A549 (cell line): ENCODE data around the gene TSR3. TPM values are rescaled to one million over a fixed set of nuclear protein-coding genes. Genes with fewer than 3 reads are reported as not detected.

Source experiments
- ATAC-seq, 2 experiments: fragments of 200-7000 bp in 1 of 2; fragments of >200 bp in 1 of 2; cut with Nextera tagmentation in 1 of 2; cut with Tn5 transposase in 1 of 2; 3 replicates each; pipeline versions ENCODE4 v1.8.0 to v1.9.1; 2018 to 2020; ENCODE audit warnings: mild to moderate bottlenecking in 1 of 2, moderate library complexity in 1 of 2
- CTCF ChIA-PET: fragments of 300-600 bp; sonication (Branson Sonifier 250); formaldehyde crosslinking; extraction: SDS; loops from one replicate; lab custom pipeline; 2021; ENCODE audit warnings: antibody characterized with exemption, inconsistent platforms; lab: Yijun Ruan, JAX
- POLR2A ChIA-PET: fragments of 350-600 bp; formaldehyde crosslinking; extraction: SDS; loops from one replicate; lab custom pipeline; 2021; ENCODE audit warnings: antibody characterized with exemption, inconsistent platforms; lab: Yijun Ruan, JAX
- DNase-seq, 2 experiments: peaks; one replicate each; pipeline versions ENCODE4 v3.0.0 to v3.0.0-alpha.2; 2011 to 2016; ENCODE audit warnings: low read depth in 1 of 2, low spot score in 1 of 2
- FAIRE-seq: peaks from 2 replicates; lab custom pipeline; 2011; peaks lifted over from hg19 to GRCh38; lab: Jason Lieb, UNC
- H3K27ac ChIP-seq, 2 experiments: fragments of >200 bp; sonication (Bioruptor Twin); formaldehyde crosslinking; 3 replicates each; pipeline ENCODE4 v1.5.1; 2016 to 2017
- H3K4me1 ChIP-seq: fragments of >200 bp; sonication (Bioruptor Twin); formaldehyde crosslinking; 3 replicates; pipeline ENCODE4 v1.6.1; 2016
- H3K4me2 ChIP-seq: fragments of >200 bp; sonication (Bioruptor Twin); formaldehyde crosslinking; 3 replicates; pipeline ENCODE4 v1.6.1; 2016
- H3K4me3 ChIP-seq: fragments of >200 bp; sonication (Bioruptor Twin); formaldehyde crosslinking; 3 replicates; pipeline ENCODE4 v1.5.1; 2016
- H3K9me3 ChIP-seq: fragments of >200 bp; sonication (Bioruptor Twin); formaldehyde crosslinking; 3 replicates; pipeline ENCODE4 v1.6.1; 2016
- ATOH8 ChIP-seq: fragments of 250-450 bp; sonication (Bioruptor Pico); IDR thresholded peaks from 2 replicates; pipeline ENCODE4 v1.5.0; 2020; ENCODE audit warnings: low read depth, mild to moderate bottlenecking, moderate library complexity
- BHLHE40 ChIP-seq: IDR thresholded peaks from 2 replicates; pipeline ENCODE4 v1.6.1; 2012; ENCODE audit warnings: low read depth, low read length, inconsistent platforms
- CBX2 ChIP-seq: fragments of 200-600 bp; sonication (generic); IDR thresholded peaks from 2 replicates; pipeline ENCODE4 v1.6.1; 2016; ENCODE audit warnings: low read depth, mild to moderate bottlenecking, borderline replicate concordance
- CBX8 ChIP-seq: fragments of 200-600 bp; sonication (generic); IDR thresholded peaks from 2 replicates; pipeline ENCODE4 v1.6.1; 2016
- CHD2 ChIP-seq: fragments of 150-350 bp; IDR thresholded peaks from 2 replicates; pipeline ENCODE4 v1.6.1; 2014; ENCODE audit warnings: low read length; ENCODE audit not compliant: partially characterized antibody
- CTCF ChIP-seq: fragments of >200 bp; sonication (Bioruptor Twin); formaldehyde crosslinking; IDR thresholded peaks from 3 replicates; pipeline ENCODE4 v1.5.1; 2016
- FOSB ChIP-seq: fragments of 250-450 bp; sonication (Bioruptor Pico); IDR thresholded peaks from 2 replicates; pipeline ENCODE4 v1.5.0; 2020; ENCODE audit warnings: mild to moderate bottlenecking, moderate library complexity
- FOSL2 ChIP-seq, 2 experiments: fragments of 450-650 bp in 1 of 2; fragments of >200 bp in 1 of 2; sonication (Bioruptor Twin) in 1 of 2; formaldehyde crosslinking; IDR thresholded peaks; 2 replicates each; pipeline versions ENCODE4 v1.5.0 to v1.6.1; 2016 to 2020; ENCODE audit warnings: mild to moderate bottlenecking in 1 of 2, moderate library complexity in 1 of 2
- HMGXB4 ChIP-seq: fragments of 250-450 bp; sonication (Bioruptor Pico); IDR thresholded peaks from 2 replicates; pipeline ENCODE4 v1.5.0; 2021; ENCODE audit warnings: mild to moderate bottlenecking, moderate library complexity, borderline replicate concordance
- HOXA7 ChIP-seq: fragments of 250-450 bp; sonication (Bioruptor Pico); IDR thresholded peaks from 2 replicates; pipeline ENCODE4 v1.5.0; 2020; ENCODE audit warnings: mild to moderate bottlenecking, moderate library complexity
- HOXB5 ChIP-seq: fragments of 250-450 bp; sonication (Bioruptor Pico); IDR thresholded peaks from 2 replicates; pipeline ENCODE4 v1.5.0; 2020; ENCODE audit warnings: mild to moderate bottlenecking, moderate library complexity
- KDM5A ChIP-seq: fragments of 200-600 bp; sonication (generic); IDR thresholded peaks from 2 replicates; pipeline ENCODE4 v1.6.1; 2016; ENCODE audit warnings: antibody characterized with exemption, mild to moderate bottlenecking
- MAFK ChIP-seq: fragments of 450-650 bp; IDR thresholded peaks from 2 replicates; pipeline ENCODE4 v1.6.1; 2014; ENCODE audit not compliant: partially characterized antibody
- PBX3 ChIP-seq: IDR thresholded peaks from 2 replicates; pipeline ENCODE4 v1.6.1; 2012
- RAD21 ChIP-seq, 2 experiments: fragments of >200 bp in 1 of 2; sonication (Bioruptor Twin) in 1 of 2; formaldehyde crosslinking in 1 of 2; IDR thresholded peaks in 1 of 2; conservative IDR thresholded peaks in 1 of 2; 2 replicates in 1 of 2; 3 replicates in 1 of 2; pipeline ENCODE4 v1.6.1; 2012 to 2018; ENCODE audit warnings: inconsistent platforms in 1 of 2
- REST ChIP-seq: fragments of 200-600 bp; sonication (generic); IDR thresholded peaks from 2 replicates; pipeline ENCODE4 v1.6.1; 2016; ENCODE audit warnings: antibody characterized with exemption, mild to moderate bottlenecking, moderate library complexity
- RFX5 ChIP-seq: fragments of 450-650 bp; IDR thresholded peaks from 2 replicates; pipeline ENCODE4 v1.7.1; 2014; ENCODE audit warnings: antibody characterized with exemption, mild to moderate bottlenecking, moderate library complexity
- SREBF2 ChIP-seq: fragments of 450-650 bp; IDR thresholded peaks from 2 replicates; pipeline ENCODE4 v1.6.1; 2014; ENCODE audit warnings: mild to moderate bottlenecking, moderate library complexity
- TFCP2L1 ChIP-seq: fragments of 250-450 bp; sonication (Bioruptor Pico); IDR thresholded peaks from 2 replicates; pipeline ENCODE4 v1.5.0; 2021; ENCODE audit warnings: mild to moderate bottlenecking
- WGBS: methylation state at CpG from one replicate; pipeline ENCODE4 v1.1.6; 2017; ENCODE audit errors: missing lambda C conversion rate; 5-methylcytosine and 5-hydroxymethylcytosine counted together
- polyA plus RNA-seq, 4 experiments: library from polyadenylated mRNA; depleted of rRNA in 3 of 4; stranded (reverse); fragments of >200 nt; fragmentation: RNase III in 1 of 4; extraction: RNeasy Plus Mini Kit Qiagen cat#74134 plus additional on column Dnase treatment in 1 of 4; gene quantifications; 2 replicates in 3 of 4; 3 replicates in 1 of 4; pipeline ENCODE4 v1.2.3, GENCODE V29; 2011 to 2017

TSR3 gene
- polyA plus RNA-seq, 2 of the 4 experiments (the other 2 are of a cell fraction), result 32.6 to 52.3 TPM

- TF ChIP-seq CTCF, result no peak
- TF ChIP-seq RAD21 (conservative IDR thresholded peaks at IDR 0.05 in 1 of 2, IDR thresholded peaks at IDR 0.05 in 1 of 2), result no peak
- Histone ChIP-seq H3K4me3 (no peak overlapping the region), H3K9me3 (no peaks in the 10 kb centered on the region), H3K4me1 (peaks cover 15% of the 10 kb centered on the region), H3K4me2 (no peak overlapping the region), H3K27ac (no peak overlapping the region)
- DNase-seq, result no peak
- FAIRE-seq, result no peak
- ChIA-PET CTCF (no interaction called here), POLR2A (no interaction called here)
- ATAC-seq, result no peak
- 87% methylated on average over 4 of the region's 4 CpGs for WGBS
Measured at GRCh38 chr16:1306334-1306733, 45.3 kb downstream of the TSR3 start.

- WGBS, result 66% methylated on average over 8 of the region's 12 CpGs
Measured at GRCh38 chr16:1305823-1306222, 45.9 kb downstream of the TSR3 start.

More at GRCh38 chr16:1305823-1306222, 45.9 kb downstream of the TSR3 start:
- Histone ChIP-seq H3K9me3 (no peaks in the 10 kb centered on the region), H3K4me2 (no peak overlapping the region), H3K27ac (no peak overlapping the region), H3K4me3 (no peak overlapping the region), H3K4me1 (peaks cover 14% of the 10 kb centered on the region; the same call in 1 of the 3 replicates)
- FAIRE-seq, result no peak
- ATAC-seq, result no peak
- ChIA-PET CTCF (interaction anchor here (1.3 kb wide), 1 partner anchor 33 kb away, joined by 6 read pairs; no protein-coding TSS in a partner anchor), POLR2A (interaction anchor here (0.8 kb wide), 1 partner anchor 39 kb away, joined by 3 read pairs; no protein-coding TSS in a partner anchor)
- TF ChIP-seq ATOH8 (CRISPR knock-in tag) (no peak), SREBF2 (no peak), BHLHE40 (no peak), PBX3 (no peak), FOSB (CRISPR knock-in tag) (no peak), MAFK (no peak), CBX2 (no peak), CBX8 (no peak), TFCP2L1 (CRISPR knock-in tag) (no peak), KDM5A (no peak), CHD2 (no peak), HOXA7 (CRISPR knock-in tag) (no peak), REST (no peak), HOXB5 (no peak), HMGXB4 (CRISPR knock-in tag) (no peak), FOSL2 (IDR thresholded peaks at IDR 0.05) (no peak), FOSL2 (CRISPR knock-in tag; IDR thresholded peaks at IDR 0.05) (no peak), RFX5 (no peak)
- DNase-seq, result no peak
